Stimulated activated CD4-positive, alpha-beta T cell treated with anti-CD3 and anti-CD28 coated beads, TNF-alpha, amount 100 ng/mL, for 4 hours (primary cell): ENCODE measurements around the gene RPH3AL.
"Not testable (repeated sequence)": the region's sequence is repeated elsewhere in the genome, so short reads cannot be mapped to it uniquely, and the experiment has no call there.

ENCODE experiments used
- DNase-seq, 3 experiments: peaks; one replicate each; pipeline ENCODE4 v3.0.0-alpha.2; 2020; ENCODE audit warnings: low read depth in 3 of 3

RPH3AL gene

GRCh38 chr17:226108-227077 lies 126.2 kb downstream of the RPH3AL start:
- DNase-seq, result no peak

DNA sequence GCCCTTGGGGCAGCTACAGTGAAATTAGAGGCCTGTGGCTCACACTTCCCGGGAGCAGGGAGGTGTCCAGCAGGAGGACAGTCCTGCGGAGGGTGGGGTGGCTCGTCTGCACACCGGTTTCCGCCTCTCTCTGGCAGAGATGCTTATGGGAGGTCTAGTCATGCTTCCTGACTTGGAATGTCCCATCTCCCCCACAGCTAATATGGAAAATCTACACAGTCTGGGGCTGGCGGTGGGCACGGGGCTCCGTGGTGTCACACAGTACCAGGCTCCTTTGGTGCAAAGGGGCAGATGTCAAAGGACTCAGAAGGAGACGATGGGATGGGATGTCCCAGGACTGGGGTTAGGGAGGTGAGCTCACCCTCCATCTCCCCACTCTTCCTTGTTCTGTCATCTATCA lies 127.1 kb downstream of the RPH3AL start:
- no peak for DNase-seq

GRCh38 chr17:224576-224975 lies 128.0 kb downstream of the RPH3AL start:
- DNase-seq, result not testable (repeated sequence)

DNA sequence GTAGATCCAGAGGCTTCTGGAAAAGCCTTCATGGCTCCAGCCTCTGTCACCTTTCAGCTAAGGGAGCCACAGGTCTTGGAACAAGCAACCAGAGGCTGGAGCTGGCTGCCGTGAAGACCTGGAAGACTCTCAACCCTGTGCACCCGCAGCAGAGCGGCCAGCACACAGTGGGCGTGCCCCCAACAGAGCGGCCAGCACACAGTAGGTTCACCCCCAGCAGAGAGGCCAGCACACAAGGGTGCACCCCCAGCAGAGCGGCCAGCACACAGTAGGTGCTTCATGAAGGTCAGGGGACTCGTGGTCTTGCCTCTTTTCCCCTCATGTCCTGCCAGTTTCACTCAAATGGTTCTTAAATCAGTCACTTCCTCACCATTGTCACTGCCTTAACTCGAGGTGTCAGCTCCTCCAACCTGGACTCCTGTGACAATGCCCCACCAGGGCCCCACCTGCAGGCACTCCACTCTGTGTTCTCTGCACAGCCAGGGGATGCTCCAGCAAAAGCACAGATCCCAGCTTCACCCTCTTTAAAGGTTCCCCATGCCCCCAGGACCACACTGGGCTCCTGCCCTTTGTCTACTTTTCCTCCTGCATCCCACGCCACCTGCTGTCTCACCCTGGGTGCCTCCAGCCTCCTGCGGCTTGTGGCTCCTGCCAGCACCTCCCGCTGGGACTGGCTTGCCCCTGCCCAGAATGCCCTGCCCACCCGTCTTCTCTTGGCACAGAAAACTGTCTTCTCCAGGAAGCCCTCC lies 128.7 kb downstream of the RPH3AL start:
- DNase-seq, result no peak

DNA sequence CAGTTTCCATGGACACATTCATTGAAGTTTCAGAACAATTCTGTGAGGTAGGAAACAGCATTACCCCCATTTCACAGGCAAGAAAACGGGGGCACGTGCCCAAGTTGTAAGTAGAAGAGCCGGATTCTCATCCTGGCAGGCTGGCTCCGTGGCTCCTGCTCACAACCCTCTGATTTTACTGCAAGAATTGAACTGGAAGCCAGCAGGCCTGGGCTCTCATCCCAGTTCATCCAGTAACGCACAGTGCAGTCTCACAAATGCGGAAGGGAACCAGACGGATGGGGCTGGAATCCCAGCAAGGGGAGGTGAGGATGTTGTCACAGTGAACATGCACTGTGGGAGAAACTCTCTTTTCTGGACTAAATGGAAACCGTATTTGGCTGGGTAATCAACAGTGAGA lies 130.4 kb downstream of the RPH3AL start:
- no peak for DNase-seq

- no peak for DNase-seq
These were observed 132.9 kb downstream of the RPH3AL start for GRCh38 chr17:219696-220095.

DNA sequence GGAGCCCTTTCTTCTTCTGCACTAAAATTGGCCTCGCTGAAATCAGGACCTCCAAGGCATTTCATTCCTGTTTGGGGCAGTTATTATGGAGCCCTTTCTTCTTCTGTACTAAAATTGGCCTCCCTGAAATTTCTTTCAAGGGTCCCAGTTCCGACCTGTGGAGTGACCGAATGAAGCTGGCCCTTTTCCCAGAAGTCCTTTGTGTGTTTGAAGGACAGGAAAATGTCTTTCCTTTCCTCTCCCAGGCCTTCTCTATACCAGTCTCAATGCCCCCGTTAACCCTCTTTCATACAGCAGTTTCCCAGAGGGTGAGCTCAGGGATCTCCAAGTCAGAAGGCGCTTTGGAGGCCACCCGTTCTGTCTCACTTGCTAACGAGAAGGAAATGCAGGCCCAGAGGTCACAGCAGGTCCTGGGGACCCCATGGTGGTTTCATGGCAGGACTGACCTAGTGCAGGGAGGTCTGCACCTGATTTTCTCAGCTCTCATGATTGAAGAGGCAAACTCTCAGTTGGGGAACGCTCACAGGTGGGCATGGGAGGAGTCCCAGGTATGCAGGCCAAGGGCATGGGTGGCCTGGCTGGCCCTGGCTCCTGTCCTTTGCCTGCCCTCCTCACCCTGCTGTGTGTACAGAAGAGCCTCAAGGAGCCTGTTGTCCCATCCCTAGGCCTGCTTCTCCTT lies 134.0 kb downstream of the RPH3AL start:
- no peak for DNase-seq

GRCh38 chr17:216625-217024 lies 136.0 kb downstream of the RPH3AL start:
- DNase-seq, result no peak

DNA sequence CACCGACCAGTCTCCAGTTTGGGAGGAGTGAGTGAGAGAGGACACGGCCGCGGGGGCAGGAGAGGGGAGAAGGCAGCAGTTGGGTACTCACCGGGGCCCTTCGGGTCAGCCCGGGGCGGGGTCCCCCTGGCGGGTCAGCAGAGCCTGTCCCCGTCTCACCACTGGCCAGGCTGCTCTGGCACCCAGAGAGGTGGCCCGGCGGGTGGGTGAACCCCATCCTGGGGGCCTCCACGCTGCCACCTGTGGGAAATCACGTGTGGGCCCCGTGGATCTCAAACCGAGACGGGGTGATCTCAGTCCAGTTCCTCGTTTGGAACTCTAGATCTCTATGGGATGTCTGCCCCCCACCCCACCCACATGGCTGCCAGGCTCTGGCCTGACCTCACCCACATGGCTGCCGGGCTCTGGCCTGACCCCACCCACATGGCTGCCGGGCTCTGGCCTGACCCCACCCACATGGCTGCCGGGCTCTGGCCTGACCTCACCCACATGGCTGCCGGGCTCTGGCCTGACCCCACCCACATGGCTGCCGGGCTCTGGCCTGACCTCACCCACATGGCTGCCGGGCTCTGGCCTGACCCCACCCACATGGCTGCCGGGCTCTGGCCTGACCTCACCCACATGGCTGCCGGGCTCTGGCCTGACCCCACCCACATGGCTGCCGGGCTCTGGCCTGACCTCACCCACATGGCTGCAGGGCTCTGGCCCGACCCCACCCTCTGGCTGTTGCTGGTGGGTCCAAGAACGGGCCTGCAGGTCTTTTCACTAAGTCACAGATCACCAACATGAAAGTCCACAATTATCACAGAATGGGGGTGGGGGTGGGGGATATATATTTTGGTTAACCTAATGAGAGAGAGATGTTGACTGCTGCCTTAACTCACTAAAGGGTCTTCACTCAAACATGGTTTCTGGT lies 136.8 kb downstream of the RPH3AL start:
- DNase-seq, result not testable (repeated sequence)

GRCh38 chr17:214881-215331 lies 137.7 kb downstream of the RPH3AL start:
- no peak for DNase-seq

GRCh38 chr17:213286-214105 lies 139.1 kb downstream of the RPH3AL start:
- no peak for DNase-seq

- no peak for DNase-seq
These were observed 142.2 kb downstream of the RPH3AL start for GRCh38 chr17:210402-210801.

- no peak for DNase-seq
These were observed 144.2 kb downstream of the RPH3AL start for GRCh38 chr17:208429-208828.

DNA sequence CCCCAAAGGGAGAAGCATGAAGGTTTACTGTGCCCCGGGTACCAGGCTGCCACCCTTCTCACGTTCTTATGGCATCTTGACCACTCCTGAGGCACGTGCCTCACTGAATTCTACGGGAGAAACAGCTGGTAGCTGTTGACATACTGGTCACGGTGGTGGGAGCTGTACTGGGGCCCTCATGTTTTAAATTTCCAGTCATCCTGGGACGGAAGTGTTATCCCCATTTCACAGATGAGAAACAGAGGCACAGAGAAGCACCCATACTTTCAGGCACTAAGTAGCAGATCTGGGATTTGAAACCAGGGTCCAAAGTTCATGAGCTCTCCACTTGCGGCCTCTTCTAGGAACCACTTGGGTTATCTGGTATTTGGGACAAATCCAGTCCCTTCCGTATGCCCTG lies 144.8 kb downstream of the RPH3AL start:
- no peak for DNase-seq

- DNase-seq, result no peak
These were observed 145.6 kb downstream of the RPH3AL start for GRCh38 chr17:206941-207560.

DNA sequence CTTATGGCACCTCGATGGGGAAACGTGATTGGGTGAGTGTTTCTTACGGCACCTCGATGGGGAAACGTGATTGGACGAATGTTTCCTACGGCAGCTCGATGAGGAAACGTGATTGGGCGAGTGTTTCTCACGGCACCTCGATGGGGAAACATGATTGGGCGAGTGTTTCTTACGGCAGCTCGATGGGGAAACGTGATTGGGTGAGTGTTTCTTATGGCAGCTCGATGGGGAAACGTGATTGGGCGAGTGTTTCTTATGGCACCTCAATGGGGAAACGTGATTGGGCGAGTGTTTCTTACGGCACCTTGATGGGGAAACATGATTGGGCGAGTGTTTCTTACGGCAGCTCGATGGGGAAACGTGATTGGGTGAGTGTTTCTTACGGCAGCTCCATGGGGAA lies 146.1 kb downstream of the RPH3AL start:
- not testable (repeated sequence) for DNase-seq

DNA sequence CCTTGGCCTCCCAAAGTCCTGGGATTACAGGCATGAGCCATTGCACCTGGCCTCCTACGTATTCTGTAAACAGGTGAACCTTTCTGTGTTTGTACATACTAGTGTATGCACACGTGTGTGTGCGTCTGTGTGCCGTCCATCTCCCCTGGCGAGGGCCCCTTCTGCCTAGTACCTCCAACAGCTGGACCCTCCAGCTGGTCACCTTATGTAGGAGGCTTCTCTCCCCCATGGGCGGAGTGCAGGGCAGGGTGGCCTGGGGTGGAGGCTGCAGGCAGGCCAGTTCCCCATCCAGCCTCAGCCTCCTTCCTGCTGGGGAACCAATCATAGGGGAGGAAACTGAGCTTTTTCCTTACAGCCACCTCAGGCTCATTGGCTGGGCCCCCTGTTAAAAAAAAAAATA lies 146.8 kb downstream of the RPH3AL start:
- DNase-seq, result no peak

- DNase-seq, result no peak
These were observed 147.4 kb downstream of the RPH3AL start for GRCh38 chr17:205148-205669.

GRCh38 chr17:204427-205147 lies 148.0 kb downstream of the RPH3AL start:
- DNase-seq, result no peak
